RCC 7860 (cell line): ENCODE results near the gene SUMO3.

Experiments used
- DNase-seq: peaks from one replicate; pipeline ENCODE4 v3.0.0-alpha.2; 2015; ENCODE audit warnings: low spot score
- FAIRE-seq: peaks from 2 replicates; lab custom pipeline; 2012; peaks lifted over from hg19 to GRCh38; lab: Jason Lieb, UNC

The SUMO3 gene

DNA sequence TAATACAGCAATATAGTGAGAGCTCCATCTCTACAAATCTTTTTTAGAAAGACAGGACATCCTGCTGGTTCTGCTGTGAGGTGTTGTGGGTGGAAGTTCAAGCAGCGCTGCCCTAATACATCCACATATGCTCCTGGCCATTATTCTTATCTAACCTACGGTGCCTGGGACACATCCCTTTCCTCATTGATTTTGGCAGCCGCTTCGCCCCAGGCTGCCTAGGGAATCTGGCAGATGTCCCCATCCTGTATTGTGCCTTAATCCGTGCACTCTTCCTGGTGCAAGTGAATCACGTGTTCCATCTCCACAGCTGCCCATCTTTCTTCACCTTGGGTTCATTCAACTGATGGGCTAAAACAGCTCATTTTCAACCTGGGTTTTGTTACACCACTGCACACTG is 13.1 kb downstream of the SUMO3 start:
- FAIRE-seq: no peak
- no peak for DNase-seq

DNA sequence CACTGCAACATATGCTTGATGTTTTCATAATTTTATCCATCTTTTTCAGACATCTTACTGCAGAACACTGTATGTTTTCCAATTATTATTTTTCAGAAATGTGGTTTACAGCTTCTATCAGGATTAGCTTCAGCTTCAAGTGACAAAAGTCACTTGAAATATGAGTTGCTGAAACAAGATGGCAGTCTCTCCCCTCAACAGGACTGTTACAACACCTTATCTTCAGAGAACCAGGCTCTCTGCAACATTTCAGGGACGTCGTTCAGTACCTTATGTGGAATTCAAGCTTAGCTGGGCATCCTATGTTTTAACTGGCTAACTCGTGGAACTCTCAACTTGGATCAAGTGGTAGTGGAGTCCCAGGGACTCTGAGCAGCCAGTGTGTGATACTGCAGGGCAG is 14.2 kb downstream of the SUMO3 start:
- no peak for FAIRE-seq
- DNase-seq: no peak

DNA sequence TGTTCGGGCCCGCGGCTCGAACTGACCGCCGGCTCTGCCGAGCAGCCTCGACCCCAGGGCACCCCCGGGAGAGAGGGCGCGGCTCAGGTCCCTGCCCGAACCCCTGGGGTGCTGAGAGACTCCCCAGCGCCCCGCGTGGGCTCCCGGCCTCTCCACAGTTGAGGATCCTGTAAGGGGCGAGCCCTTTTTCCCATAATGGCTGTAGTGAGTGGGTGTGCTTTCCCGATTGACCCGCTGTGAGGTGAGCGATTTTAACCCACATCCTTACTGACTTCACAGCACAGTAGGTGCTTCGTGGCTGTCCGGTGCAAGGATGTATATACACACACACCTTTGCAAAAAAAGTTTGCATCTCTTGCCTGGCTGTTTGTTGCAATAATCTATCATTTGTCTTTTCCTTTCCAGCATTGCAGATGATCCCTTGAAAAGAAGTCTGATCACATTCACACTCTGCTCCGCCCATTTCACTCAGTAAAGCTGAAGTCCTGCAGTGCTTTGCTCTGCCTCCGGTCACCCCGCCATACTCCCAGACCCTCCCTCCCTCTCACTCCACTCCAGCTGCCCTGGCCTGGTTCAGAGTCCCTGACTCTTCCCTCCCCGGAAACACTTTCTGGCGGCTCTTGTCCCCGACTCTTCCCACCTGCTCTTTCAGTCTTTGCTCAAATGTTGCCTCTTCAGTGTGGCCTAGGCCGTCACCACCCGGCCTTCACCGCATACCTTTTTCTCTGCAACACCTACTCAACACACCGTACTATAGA is 15.3 kb downstream of the SUMO3 start:
- no peak for FAIRE-seq
- no peak for DNase-seq

DNA sequence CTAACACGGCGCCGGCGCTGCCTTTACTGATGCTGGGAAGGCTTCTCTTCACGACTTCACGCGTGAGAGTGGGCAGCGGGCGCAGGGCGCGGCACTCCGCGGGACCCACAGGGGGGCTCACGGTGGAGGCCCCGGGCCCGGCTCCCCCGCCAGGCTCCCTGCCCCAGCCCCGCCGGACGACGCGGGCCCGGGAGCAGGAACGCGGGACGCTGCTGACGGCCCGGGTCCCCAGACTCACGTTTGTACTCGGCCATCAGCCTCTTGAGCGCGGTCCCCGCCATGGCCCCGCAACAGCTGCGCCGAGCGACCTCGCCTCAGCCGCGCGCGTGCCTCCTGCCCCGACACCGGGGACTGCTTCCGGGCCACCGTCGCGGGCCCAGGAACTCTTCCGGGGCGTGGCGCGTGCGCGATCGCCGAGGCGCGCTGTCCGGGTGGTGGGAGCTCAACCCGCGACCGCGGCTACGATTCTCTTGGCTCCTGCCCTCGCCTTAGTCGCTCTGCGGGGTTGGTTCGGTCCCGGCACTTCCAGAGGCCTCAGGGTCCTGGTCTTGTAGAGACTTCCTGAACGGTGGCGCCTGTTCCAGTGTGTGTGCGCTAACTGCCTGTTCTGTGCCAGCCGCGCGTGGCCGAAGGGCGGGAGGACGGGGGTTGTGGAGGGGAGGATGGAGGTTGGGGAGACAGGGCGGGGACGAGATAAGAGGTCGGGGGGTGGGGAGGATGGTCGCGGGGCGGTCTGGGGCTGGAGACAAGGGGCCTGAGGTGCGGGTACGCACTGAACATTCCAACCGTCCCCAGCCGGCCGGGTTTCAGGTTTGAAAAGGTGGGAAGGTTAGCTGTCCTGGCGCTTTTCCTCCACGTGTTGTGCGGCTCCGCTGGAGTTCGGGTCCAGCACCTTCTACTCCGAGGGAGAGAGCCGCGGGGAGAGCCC is 16.1 kb downstream of the SUMO3 start, which contains the start of gene UBE2G2:
TSS of gene UBE2G2 (minus strand) at position 353 of the 928 bp plus-strand sequence. CDS start at position 281, 72 bp downstream.
- FAIRE-seq (no peak), DNase-seq (peak; percentile 51)

DNA sequence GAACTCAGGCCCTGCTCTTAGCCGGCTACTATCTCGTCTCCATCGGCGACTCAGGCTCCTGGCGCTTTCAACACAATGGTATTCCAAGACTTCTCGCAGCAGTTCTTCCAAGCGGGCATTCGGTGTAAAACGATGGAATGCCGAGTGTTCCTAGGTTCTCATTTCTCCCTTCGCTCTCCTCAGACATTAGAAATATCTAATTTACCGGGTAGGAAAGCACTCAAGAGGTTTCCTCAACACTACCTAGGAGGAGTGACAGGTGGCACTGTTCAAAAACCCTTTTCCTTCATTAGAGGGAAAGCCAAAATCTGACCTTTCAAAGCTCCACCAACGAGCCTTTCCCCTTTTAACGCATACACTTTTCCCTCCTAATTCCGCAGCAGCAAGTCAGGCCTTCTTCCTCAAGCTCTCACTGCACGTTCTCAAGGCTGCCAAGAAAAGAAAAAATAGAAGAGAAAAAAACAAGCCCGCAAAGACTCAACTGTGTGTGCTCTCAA is 16.8 kb downstream of the SUMO3 start:
- peak; percentile 27 for DNase-seq
- no peak for FAIRE-seq

DNA sequence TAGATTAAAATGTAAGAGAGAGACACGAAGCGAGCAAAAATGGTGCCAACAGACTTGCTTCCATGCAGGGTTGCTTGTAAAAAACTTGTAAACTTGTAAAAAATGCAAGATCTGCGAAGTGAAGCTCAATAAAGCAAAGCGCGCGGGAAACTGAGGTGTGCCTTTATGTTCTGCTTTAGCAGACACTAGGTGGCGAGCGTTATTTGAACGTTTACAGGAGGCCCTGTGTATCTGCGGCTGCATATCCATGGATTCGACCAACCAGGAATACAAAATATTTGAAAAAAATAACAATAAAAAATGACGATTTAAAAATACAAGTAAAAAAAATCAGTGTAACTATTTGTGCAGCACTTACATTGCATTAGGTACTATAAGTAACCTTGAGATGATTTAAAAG is 17.8 kb downstream of the SUMO3 start:
- no peak for FAIRE-seq
- DNase-seq: no peak

DNA sequence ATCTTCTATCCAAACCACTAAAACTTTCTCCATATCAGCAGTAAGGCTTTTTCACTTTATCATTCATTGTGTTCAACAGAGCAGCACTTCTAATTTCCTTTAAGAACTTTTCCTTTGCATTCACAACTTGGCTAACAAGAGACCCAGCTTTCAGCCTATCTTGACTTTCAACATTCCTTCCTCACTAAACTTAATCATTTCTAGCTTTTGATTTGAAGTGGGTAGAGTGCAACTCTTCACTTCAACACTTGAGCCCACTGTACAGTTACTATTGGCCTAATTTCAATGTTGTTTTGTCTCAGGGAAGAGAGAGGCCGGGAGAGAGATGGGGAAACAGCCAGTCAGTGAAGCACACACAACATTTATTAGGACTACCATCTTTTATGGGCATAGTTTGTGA is 18.2 kb downstream of the SUMO3 start:
- DNase-seq: no peak
- FAIRE-seq: no peak

DNA sequence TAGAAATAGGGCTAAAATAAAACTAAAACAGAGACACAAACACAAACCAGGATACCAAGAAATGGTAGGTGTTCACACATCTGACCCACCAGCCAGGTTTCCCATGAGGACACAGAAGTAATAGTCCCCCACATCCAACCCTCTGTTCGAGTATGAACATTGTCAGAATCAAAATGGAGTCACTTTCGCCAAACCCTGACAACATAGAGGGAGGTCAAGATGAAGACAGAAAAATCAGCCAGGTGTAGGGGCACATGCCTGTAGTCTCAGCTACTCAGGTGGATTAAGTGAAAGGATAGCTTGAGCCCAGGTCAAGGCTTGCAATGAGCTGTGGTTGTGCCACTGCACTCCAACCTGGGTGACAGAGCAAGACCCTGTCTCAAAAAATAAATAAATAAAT is 20.1 kb downstream of the SUMO3 start:
- DNase-seq (no peak), FAIRE-seq (no peak)

DNA sequence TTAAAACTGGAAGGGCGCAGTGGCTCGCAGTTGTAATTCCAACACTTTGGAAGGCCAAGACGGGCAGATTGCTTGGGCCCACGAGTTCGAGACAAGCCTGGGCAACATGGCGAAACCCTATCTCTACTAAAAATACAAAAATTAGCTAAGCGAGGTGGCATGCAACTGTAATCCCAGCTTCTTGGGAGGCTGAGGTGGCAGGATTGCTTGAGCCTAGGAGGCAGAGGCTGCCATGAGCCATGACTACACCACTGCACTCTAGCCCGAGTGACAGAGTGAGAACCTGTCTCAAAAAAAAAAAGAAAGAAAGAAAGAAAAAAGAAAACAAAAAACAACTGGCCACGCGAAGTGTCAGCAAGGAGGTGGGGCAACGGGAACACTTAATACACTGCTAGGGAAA is 22.5 kb downstream of the SUMO3 start:
- FAIRE-seq (no peak), DNase-seq (no peak)

DNA sequence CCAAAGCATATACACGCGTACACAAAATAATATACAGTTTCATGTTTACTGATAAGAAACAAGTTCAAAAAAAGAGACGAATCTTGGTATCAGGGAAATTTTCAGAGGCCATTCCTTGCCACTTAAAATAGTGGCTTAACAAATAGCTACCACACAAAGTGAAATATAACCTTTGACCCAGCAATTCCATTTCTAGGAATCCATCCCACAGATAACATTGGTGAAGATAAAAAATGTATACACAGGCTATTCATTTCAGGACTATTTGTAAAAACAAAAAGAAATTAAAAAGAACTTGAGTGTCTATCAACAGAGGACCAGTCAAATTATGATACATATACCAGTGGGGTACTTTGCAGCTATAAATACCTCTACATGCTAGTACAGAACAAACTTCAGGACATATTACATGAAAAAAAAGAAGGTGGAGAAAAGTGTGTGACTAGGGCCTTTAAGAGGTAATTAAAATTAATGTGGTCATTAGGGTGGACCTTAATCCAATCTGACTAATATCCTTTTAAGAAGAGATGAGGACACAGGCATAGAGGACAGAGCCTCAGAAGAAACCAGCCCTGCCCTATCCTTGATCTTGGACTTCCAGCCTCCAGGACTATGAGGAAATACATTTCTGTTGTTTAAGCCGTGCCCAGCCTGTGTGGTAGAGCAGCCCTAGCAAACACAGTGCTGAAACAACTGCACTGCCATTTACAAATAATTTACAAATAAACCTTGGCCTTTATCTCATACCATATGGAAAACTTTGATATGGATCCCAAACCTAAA is 24.1 kb downstream of the SUMO3 start:
- FAIRE-seq (no peak), DNase-seq (no peak)

DNA sequence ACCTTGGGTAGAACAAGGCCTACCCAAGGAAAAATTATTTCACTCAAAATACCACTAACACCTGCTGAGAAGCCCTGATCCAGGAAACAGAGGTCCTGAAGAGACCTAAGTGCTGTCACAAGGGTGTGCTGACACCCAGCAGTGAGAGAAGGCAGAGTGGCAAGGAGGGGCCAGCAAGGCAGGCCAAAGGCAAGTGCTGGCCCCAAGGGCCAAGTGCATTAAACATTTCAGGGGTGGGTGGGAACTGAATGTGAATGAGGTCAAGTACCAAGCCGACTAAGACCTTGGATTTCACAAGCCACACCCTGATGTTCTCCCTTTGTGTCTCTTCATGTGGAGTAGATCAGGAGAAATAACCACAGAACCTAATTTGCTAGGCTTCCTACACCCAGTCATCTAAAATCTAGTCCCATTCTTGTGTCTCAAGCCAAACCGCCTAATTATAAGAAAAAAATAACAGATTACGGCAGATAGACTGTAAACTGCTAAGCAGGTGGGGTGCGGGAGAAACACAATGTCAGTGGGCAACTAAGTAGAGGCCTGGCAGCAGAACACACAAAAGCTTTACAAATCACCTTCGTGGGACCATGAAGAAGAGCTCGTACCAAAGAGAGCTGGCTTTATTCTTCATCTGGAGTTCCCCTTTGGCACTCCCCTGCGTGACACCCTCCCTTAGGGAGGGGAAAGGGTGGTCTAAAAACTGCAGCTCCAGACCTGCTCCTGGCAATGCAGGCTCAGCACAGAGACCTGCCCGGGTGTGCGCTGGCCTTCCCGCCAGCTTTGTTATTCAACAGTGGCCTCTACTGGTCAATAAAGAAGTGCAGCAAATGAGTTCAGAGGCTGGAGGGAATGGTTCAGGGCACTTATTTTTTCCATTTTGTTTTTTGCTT is 24.9 kb downstream of the SUMO3 start:
- FAIRE-seq: no peak
- peak; percentile 30 for DNase-seq

DNA sequence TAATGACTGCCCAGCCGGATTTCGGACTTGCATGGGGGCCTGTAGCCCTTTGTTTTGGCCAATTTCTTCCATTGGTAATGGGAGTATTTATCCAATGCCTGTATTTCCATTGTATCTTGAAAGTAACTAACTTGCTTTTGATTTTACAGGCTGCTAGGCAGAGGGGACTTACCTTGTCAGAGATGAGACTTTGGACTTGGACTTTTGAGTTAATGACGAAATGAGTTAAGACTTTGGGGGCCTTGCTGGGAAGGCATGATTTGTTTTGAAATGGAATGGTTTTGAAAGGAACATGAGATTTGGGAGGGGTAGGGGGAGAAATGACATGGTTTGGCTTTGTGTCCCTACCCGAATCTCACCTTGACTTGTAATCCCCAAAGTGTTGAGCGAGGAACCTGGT is 25.9 kb downstream of the SUMO3 start:
- FAIRE-seq (no peak), DNase-seq (no peak)

DNA sequence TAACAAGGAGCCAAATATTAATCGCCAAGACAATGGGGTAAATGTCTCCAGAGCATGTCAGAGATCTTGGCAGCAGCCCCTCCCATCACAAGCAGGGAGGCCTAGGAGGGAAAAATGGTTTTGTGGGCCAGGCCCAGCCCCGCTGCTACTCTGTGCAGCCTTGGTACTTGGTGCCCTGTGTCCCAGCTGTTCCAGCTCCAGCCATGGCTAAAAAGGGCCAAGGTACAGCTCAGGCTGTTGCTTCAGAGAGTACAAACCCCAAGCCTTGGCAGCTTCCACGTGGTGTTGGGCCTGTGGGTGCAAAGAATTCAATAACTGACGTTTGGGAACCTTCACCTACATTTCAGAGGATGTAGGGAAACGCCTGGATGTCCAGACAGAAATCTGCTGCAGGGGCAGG is 26.6 kb downstream of the SUMO3 start:
- FAIRE-seq (no peak), DNase-seq (no peak)

DNA sequence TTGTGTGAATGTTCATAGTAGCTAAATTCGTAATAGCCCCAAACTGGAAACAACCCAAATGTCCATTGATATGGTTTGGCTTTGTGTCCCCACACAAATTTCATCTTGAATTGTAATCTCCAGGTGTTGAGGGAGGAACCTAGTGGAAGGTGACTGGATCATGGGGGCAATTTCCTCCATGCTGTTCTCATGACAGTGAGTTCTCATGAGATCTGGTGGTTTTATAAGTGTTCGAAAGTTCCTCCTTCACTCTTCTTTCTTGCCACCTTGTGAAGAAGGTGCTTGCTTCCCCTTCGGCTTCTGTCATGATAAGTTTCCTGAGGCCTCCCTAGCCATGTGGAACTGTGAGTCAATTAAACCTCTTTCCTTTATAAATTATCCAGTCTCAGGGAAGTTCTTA is 27.5 kb downstream of the SUMO3 start:
- DNase-seq (no peak), FAIRE-seq (no peak)

DNA sequence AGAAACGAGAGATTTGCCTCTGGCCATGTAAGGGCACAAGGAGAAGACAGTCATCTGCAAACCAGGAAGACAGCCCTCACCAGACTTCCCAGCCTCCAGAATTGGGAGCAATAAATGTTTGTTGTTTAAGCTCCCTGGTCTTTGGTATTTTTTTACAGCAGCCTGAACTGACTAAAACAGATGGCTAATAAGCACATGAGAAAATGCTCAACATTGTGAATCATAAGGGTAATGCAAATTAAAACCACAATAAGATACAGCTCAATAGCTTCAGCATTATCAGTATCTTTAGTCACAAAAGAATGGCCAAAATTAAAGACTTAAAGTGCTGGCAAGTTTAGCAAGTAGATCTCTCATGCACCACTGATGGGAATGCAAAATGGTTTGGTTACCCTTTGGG is 28.0 kb downstream of the SUMO3 start:
- DNase-seq: no peak
- no peak for FAIRE-seq

DNA sequence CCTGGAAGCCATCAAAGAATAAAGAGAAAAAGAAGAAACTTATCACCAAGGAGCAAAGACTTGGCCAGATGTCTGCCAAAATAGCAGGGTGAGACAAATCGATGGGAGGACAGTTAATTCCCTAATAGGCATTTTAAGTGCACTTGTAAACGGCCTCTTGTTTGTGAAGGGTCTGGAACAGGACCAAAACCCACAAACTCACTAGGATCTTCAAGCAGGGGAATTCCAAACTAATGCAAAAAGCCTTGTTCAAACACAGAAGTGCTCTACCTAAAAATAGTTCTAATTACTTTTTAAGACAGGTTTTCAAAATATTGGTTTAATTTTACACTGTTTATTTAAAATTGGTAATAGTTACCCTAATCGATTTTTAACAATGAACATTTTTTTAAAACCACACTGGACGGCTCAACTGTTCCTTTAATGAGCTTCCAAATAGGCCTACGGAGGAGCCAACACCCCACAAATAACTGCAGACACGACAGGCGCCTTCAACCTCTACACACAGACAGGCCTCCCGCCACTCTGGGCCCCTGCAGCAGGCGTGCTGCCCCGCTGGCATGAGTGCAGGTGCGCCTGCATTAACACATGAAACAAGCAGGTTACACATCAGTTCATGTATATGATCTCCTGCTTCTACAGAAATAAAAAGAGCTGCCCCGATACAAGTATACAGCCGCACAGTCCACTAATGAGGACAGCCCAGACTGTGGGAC is 32.1 kb downstream of the SUMO3 start:
- FAIRE-seq (no peak), DNase-seq (no peak)

DNA sequence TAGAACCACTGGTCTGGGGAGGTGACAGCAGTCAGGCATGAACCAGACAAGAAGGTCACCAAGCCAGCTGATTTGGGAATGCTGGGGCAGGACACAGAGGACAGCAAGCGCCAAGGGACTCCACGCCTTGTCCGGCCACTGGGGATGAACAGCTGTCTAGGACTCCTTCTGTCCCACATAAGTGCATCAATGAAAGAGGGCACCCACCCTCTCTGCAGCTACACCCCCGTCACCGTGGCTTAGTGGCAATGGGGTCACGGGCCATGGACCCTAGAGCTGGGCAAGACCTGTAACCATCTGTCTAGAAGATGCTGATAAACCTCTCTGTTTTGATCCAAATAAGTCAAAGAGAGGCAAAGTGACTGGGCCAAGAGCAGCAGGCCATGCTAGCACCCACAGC is 33.1 kb downstream of the SUMO3 start:
- DNase-seq: no peak
- no peak for FAIRE-seq

DNA sequence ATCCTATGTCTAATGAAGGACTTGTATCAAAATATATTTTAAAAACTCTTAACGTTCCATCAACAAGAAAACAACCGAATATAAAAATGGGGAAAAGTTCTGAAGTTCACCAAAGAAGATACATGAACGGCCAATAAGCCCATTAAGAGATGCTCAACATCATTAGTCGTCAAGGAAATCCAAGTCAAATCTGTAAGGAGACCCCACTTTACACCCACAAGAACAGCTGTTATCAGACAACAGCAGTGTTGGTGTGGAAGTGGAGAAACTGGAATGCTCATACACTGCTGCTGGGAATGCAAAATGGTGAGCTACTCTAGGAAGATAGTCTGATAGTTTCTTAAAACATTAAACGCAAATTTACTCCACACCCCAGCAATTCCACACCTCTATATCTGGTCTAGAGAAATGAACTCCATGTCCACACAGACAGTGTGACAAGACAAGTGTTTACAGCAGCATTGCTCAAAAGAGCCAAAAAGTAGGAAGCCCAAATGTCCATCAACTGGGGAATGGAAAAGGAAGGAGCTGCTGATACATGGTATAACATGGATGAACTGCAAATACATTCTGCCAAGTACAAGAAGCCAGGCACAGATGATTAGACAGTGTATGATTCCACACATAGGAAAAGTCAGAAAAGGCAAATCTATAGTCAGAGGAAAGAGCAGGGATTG is 34.7 kb downstream of the SUMO3 start:
- DNase-seq (no peak), FAIRE-seq (no peak)
